Measurements from ENCODE around the gene PPP1R36. TPM values are rescaled to one million over a fixed set of nuclear protein-coding genes. Genes with fewer than 3 reads are reported as not detected.

PPP1R36 gene
- total and polyA plus RNA-seq, 2 of the 4 experiments (the other 2 are of a cell fraction), result 0.15 to 0.54 TPM

DNA sequence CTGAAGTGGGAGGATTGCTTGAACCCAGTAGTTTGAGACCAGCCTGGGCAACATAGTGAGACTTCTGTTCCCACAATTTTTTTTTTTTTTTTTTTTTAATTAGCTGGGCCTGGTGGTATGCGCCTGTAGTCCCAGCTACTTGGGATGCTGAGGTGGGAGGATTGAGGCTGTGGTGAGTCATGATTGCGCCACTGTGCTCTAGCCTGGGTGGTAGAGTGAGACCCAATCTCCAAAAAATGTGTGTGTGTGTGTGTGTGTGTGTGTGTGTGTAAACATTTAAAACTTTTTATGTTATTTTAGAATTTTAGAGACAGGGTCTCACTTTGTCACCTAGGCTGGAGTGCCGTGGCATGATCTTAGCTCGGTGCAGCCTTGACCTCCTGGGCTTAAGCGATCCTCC, 6.8 kb downstream of the PPP1R36 start:
- POLR2A ChIA-PET (ENCODE audit: unreplicated experiment), result interaction anchor here (0.6 kb wide), 1 partner anchor 114 kb away, joined by 5 read pairs; no protein-coding TSS in a partner anchor
- Histone ChIP-seq H3K4ac (ENCODE audit: low read depth, low read length) (no peak overlapping the region), H3K4me1 (ENCODE audit: control insufficient read depth, insufficient read depth, low read length) (no peaks in the 10 kb centered on the region), H2AK5ac (ENCODE audit: low read depth, low read length) (0 out of 2 replicates have a peak overlapping the region, but pooled peaks have one; percentile 29), H2BK15ac (ENCODE audit: low read depth, low read length) (no peak overlapping the region), H4K5ac (ENCODE audit: low read depth, low read length) (no peak overlapping the region), H2AFZ (replicated peaks; ENCODE audit: low read length, poor library complexity) (peak overlapping the region; percentile 56), H3K4me2 (ENCODE audit: low read depth, low read length) (no peak overlapping the region), H2AK9ac (replicated peaks; ENCODE audit: low read depth, low read length, poor library complexity) (no peak overlapping the region), H4K91ac (ENCODE audit: insufficient read depth, low read depth, low read length) (no peak overlapping the region), H2BK120ac (ENCODE audit: low read depth, low read length) (no peak overlapping the region), H4K20me1 (ENCODE audit: insufficient read depth, low read length) (no peaks in the 10 kb centered on the region), H3K23ac (ENCODE audit: low read depth, low read length) (no peak overlapping the region), H3K14ac (replicated peaks; ENCODE audit: low read depth, low read length) (no peak overlapping the region), H2BK20ac (ENCODE audit: low read depth, low read length) (no peak overlapping the region), H4K8ac (ENCODE audit: low read depth in 2 of 2, low read length in 2 of 2) (no peak overlapping the region), H3K9ac (ENCODE audit: low read depth, low read length) (no peak overlapping the region), H3K4me3 (ENCODE audit: insufficient read depth, low read depth, low read length) (no peak overlapping the region), H3K18ac (ENCODE audit: low read depth, low read length) (no peak overlapping the region), H3K27me3 (ENCODE audit: control insufficient read depth, insufficient read depth, low read length) (no peaks in the 10 kb centered on the region), H3K9me1 (ENCODE audit: insufficient read depth, low read length) (no peaks in the 10 kb centered on the region), H2BK5ac (ENCODE audit: low read depth, low read length, poor library complexity, severe bottlenecking) (no peak overlapping the region), H3K27ac (ENCODE audit: insufficient read depth, low read length) (no peak overlapping the region), H3K36me3 (ENCODE audit: control insufficient read depth, insufficient read depth, low read length) (no peaks in the 10 kb centered on the region), H3K9me3 (ENCODE audit: control insufficient read depth, insufficient read depth, low read length) (no peaks in the 10 kb centered on the region), H3K56ac (ENCODE audit: extremely low read depth, insufficient read depth, low read length) (no peak overlapping the region), H3K79me1 (ENCODE audit: low read depth in 1 of 2, low read length in 2 of 2) (no peaks in the 10 kb centered on the region)
- TF ChIP-seq MAZ (IDR thresholded peaks at IDR 0.05; ENCODE audit: borderline replicate concordance, low read depth, low read length) (no peak), MXI1 (IDR thresholded peaks at IDR 0.05; ENCODE audit: borderline replicate concordance, low read depth, low read length) (no peak), MAFK (IDR thresholded peaks at IDR 0.05; ENCODE audit: low read depth, low read length) (no peak), BHLHE40 (IDR thresholded peaks at IDR 0.05; ENCODE audit: low read depth, low read length) (peak; percentile 14; the same call in 1 of the 2 replicates), CEBPB (IDR thresholded peaks at IDR 0.05; ENCODE audit: low read depth, low read length) (peak; percentile 95), RCOR1 (IDR thresholded peaks at IDR 0.05; ENCODE audit: insufficient replicate concordance, low read length) (no peak), RFX5 (IDR thresholded peaks at IDR 0.05; ENCODE audit: low read depth, low read length) (no peak), SMC3 (IDR thresholded peaks at IDR 0.05; ENCODE audit: low read depth, low read length) (no peak), NFE2L2 (IDR thresholded peaks at IDR 0.05; ENCODE audit: low read depth, low read length) (peak; percentile 22; the same call in 1 of the 2 replicates), RAD21 (IDR thresholded peaks at IDR 0.05; ENCODE audit: low read length) (no peak), POLR2A (IDR thresholded peaks at IDR 0.05; ENCODE audit: low read depth, low read length) (no peak), CHD1 (IDR thresholded peaks at IDR 0.05; ENCODE audit: low read depth, low read length) (no peak), FOS (IDR thresholded peaks at IDR 0.05; ENCODE audit: low read depth, low read length) (peak; percentile 81; the same call in 1 of the 2 replicates)
- TF ChIP-seq, protein P1, sequence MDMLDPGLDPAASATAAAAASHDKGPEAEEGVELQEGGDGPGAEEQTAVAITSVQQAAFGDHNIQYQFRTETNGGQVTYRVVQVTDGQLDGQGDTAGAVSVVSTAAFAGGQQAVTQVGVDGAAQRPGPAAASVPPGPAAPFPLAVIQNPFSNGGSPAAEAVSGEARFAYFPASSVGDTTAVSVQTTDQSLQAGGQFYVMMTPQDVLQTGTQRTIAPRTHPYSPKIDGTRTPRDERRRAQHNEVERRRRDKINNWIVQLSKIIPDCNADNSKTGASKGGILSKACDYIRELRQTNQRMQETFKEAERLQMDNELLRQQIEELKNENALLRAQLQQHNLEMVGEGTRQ (IDR thresholded peaks at IDR 0.05; ENCODE audit: low read depth, low read length), result no peak
- TF ChIP-seq, protein P2, sequence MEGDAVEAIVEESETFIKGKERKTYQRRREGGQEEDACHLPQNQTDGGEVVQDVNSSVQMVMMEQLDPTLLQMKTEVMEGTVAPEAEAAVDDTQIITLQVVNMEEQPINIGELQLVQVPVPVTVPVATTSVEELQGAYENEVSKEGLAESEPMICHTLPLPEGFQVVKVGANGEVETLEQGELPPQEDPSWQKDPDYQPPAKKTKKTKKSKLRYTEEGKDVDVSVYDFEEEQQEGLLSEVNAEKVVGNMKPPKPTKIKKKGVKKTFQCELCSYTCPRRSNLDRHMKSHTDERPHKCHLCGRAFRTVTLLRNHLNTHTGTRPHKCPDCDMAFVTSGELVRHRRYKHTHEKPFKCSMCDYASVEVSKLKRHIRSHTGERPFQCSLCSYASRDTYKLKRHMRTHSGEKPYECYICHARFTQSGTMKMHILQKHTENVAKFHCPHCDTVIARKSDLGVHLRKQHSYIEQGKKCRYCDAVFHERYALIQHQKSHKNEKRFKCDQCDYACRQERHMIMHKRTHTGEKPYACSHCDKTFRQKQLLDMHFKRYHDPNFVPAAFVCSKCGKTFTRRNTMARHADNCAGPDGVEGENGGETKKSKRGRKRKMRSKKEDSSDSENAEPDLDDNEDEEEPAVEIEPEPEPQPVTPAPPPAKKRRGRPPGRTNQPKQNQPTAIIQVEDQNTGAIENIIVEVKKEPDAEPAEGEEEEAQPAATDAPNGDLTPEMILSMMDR (conservative IDR thresholded peaks at IDR 0.05; ENCODE audit: low read depth, low read length), result no peak
- TF ChIP-seq, protein P3, sequence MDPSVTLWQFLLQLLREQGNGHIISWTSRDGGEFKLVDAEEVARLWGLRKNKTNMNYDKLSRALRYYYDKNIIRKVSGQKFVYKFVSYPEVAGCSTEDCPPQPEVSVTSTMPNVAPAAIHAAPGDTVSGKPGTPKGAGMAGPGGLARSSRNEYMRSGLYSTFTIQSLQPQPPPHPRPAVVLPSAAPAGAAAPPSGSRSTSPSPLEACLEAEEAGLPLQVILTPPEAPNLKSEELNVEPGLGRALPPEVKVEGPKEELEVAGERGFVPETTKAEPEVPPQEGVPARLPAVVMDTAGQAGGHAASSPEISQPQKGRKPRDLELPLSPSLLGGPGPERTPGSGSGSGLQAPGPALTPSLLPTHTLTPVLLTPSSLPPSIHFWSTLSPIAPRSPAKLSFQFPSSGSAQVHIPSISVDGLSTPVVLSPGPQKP (IDR thresholded peaks at IDR 0.05; ENCODE audit: borderline replicate concordance, low read depth, low read length), result no peak
- DNase-seq (peak; percentile 92), ATAC-seq (ENCODE audit: low read depth) (peak; percentile 96)
- BruUV-seq (replicated peaks), result no TSS peak
- CTCF ChIA-PET, result interaction anchor here (0.6 to 1.3 kb wide), 4 partner anchors 10 to 464 kb away, joined by 3 to 9 read pairs (median 3); partner anchors contain the start of gene HSPA2
- intact Hi-C loops (cut with micrococcal nuclease) (no loop called here), in situ Hi-C loops (cut with MboI; ENCODE audit: low sequenced_read_pairs) (no loop called here), dilution Hi-C loops (cut with HindIII; ENCODE audit: low sequenced_read_pairs, unreplicated experiment) (no loop called here)
- no CpG with 5 or more reads among the region's 5 CpGs for WGBS, 2 experiments (ENCODE audit: extremely low coverage in 2 of 2, insufficient read length in 1 of 2)
